ENCODE data around the gene ATG16L1. TPM values are rescaled to one million over a fixed set of nuclear protein-coding genes. Genes with fewer than 3 reads are reported as not detected.

ATG16L1 gene
- total and polyA plus RNA-seq, 9 of the 15 experiments (the other 6 are each of a cell fraction or from before 2014, with no cell fraction given): 6.4 to 21.3 (median 17.2) TPM

- ATAC-seq: no peak
- no peak for FAIRE-seq
- no peak overlapping the region for H3K4me3 ChIP-seq
- H3K27me3 ChIP-seq (ENCODE audit: control insufficient read depth in 2 of 2, insufficient read depth in 2 of 2, low read length in 2 of 2): no peaks in the 10 kb centered on the region
- POLR2A ChIA-PET: interaction anchor here (1.4 to 1.9 kb wide), 3 partner anchors 9 to 12 kb away, joined by 3 to 5 read pairs (median 4); no protein-coding TSS in a partner anchor
- no peak overlapping the region for H3K27ac ChIP-seq (ENCODE audit: extremely low read depth, low read depth, low read length)
- 92% methylated on average over 4 of the region's 10 CpGs for WGBS (ENCODE audit: insufficient coverage, low coverage, missing lambda C conversion rate)
- no peaks in the 10 kb centered on the region for H3K9me3 ChIP-seq (replicated peaks; ENCODE audit: control insufficient read depth, insufficient read depth, low read depth, low read length)
- no peaks in the 10 kb centered on the region for H3K9me1 ChIP-seq (ENCODE audit: control insufficient read depth, insufficient read depth, low read length)
- no peak overlapping the region for H3K4me2 ChIP-seq (ENCODE audit: insufficient read depth, low read length)
- H3K79me2 ChIP-seq (ENCODE audit: control insufficient read depth, insufficient read depth, low read length): no peaks in the 10 kb centered on the region; the same call in 2 of the 3 replicates
- H3K9ac ChIP-seq (ENCODE audit: insufficient read depth in 1 of 2, low read depth in 2 of 2, low read length in 2 of 2): no peak overlapping the region
- intact Hi-C loops (cut with micrococcal nuclease) (loop anchor here (10.0 kb wide), 1 partner anchor 179 kb away; no protein-coding TSS in a partner anchor), in situ Hi-C loops (cut with MboI) (loop anchor here (10.0 to 25.0 kb wide), 2 partner anchors 411 to 654 kb away; no protein-coding TSS in a partner anchor)
- H3K4me1 ChIP-seq (replicated peaks in 1 of 2; ENCODE audit: control insufficient read depth in 2 of 2, insufficient read depth in 2 of 2, low read length in 2 of 2): no peaks in the 10 kb centered on the region
- peaks cover 5% of the 10 kb centered on the region; the same call in 1 of the 2 replicates for H4K20me1 ChIP-seq (replicated peaks; ENCODE audit: control insufficient read depth, insufficient read depth, low read length)
- DNase-seq (ENCODE audit: extremely low read depth in 1 of 4, low spot score in 3 of 4): no peak
- TF ChIP-seq HNRNPH1 (optimal IDR thresholded peaks at IDR 0.05; ENCODE audit: low read depth, low read length) (no peak), OTX1 (CRISPR knock-in tag; IDR thresholded peaks at IDR 0.05) (no peak), SUPT5H (IDR thresholded peaks at IDR 0.05) (no peak), ZZZ3 (IDR thresholded peaks at IDR 0.05) (no peak), CLOCK (CRISPR knock-in tag; IDR thresholded peaks at IDR 0.05; ENCODE audit: borderline replicate concordance) (no peak), ZNF583 (CRISPR knock-in tag; IDR thresholded peaks at IDR 0.05) (no peak), SAFB2 (IDR thresholded peaks at IDR 0.05; ENCODE audit: borderline replicate concordance, low read depth, low read length, severe bottlenecking) (no peak), PKNOX1 (IDR thresholded peaks at IDR 0.05) (no peak), XRCC3 (IDR thresholded peaks at IDR 0.05) (no peak), ELF2 (CRISPR knock-in tag; IDR thresholded peaks at IDR 0.05) (no peak), FOXK1 (CRISPR knock-in tag; IDR thresholded peaks at IDR 0.05; ENCODE audit: borderline replicate concordance) (no peak), YBX1 (IDR thresholded peaks at IDR 0.05) (no peak), HNRNPK (IDR thresholded peaks at IDR 0.05; ENCODE audit: low read depth, low read length, poor library complexity, severe bottlenecking) (no peak), THRAP3 (IDR thresholded peaks at IDR 0.05; ENCODE audit: borderline replicate concordance) (no peak), POLR3A (IDR thresholded peaks at IDR 0.05; ENCODE audit: borderline replicate concordance, extremely low read depth, insufficient read depth, insufficient read length) (no peak), ZNF75A (CRISPR knock-in tag; IDR thresholded peaks at IDR 0.05) (no peak), CBX8 (IDR thresholded peaks at IDR 0.05; ENCODE audit: borderline replicate concordance, extremely low read depth, low read depth, low read length, poor library complexity, severe bottlenecking) (no peak)
- no TSS peak for BruUV-seq (replicated peaks)
- CTCF ChIA-PET (ENCODE audit: low intra/inter-chr PET ratio): no interaction called here
- peaks cover 95% of the 10 kb centered on the region for H3K36me3 ChIP-seq (ENCODE audit: control insufficient read depth, insufficient read depth, low read length)
- no peak overlapping the region for H2AFZ ChIP-seq (ENCODE audit: low read depth, low read length)
Measured at GRCh38 chr2:233265899-233266431, 14.5 kb downstream of the ATG16L1 start.

All from K562 (cell line).